Mesenchymal stem cell (in vitro differentiated cells and primary cell): ENCODE measurements around the gene EXOC4.

ENCODE experiments used
- DNase-seq: peaks from one replicate; pipeline ENCODE4 v3.0.0-alpha.2; 2013
- H2AFZ ChIP-seq: one replicate; pipeline ENCODE4 v1.6.1; 2013; ENCODE audit warnings: low read depth, mild to moderate bottlenecking, control low read depth, inconsistent platforms, low read length, moderate library complexity
- H2AK5ac ChIP-seq: 2 replicates; pipeline ENCODE4 v1.6.1; 2013; ENCODE audit warnings: low read length, moderate library complexity, mild to moderate bottlenecking, inconsistent platforms; ENCODE audit not compliant: severe bottlenecking
- H2BK120ac ChIP-seq: one replicate; pipeline ENCODE4 v1.6.1; 2013; ENCODE audit warnings: low read depth, mild to moderate bottlenecking, inconsistent platforms, low read length, moderate library complexity
- H2BK12ac ChIP-seq, 2 experiments: one replicate each; pipeline ENCODE4 v1.6.1; 2013; ENCODE audit warnings: inconsistent platforms in 2 of 2, low read length in 2 of 2, mild to moderate bottlenecking in 2 of 2, moderate library complexity in 2 of 2, control low read depth in 1 of 2
- H2BK15ac ChIP-seq: one replicate; pipeline ENCODE4 v1.6.1; 2013; ENCODE audit warnings: mild to moderate bottlenecking, low read depth, inconsistent platforms; ENCODE audit not compliant: poor library complexity, severe bottlenecking
- H2BK5ac ChIP-seq: 2 replicates; pipeline ENCODE4 v1.6.1; 2013; ENCODE audit warnings: low read depth, mild to moderate bottlenecking, low read length, control low read depth, inconsistent platforms; ENCODE audit not compliant: poor library complexity, severe bottlenecking
- H3K14ac ChIP-seq, 2 experiments: one replicate each; pipeline ENCODE4 v1.6.1; 2013; ENCODE audit warnings: inconsistent platforms in 2 of 2, low read length in 2 of 2, control low read depth in 1 of 2, mild to moderate bottlenecking in 1 of 2, moderate library complexity in 1 of 2
- H3K18ac ChIP-seq, 2 experiments: one replicate each; pipeline ENCODE4 v1.6.1; 2013; ENCODE audit warnings: inconsistent platforms in 2 of 2, low read length in 2 of 2, control low read depth in 1 of 2, low read depth in 1 of 2, mild to moderate bottlenecking in 1 of 2
- H3K23ac ChIP-seq, 2 experiments: one replicate each; pipeline ENCODE4 v1.6.1; 2013; ENCODE audit warnings: inconsistent platforms in 2 of 2, low read length in 2 of 2, mild to moderate bottlenecking in 2 of 2, moderate library complexity in 2 of 2, control low read depth in 1 of 2
- H3K27ac ChIP-seq: 2 replicates; pipeline ENCODE4 v1.5.1; 2013; ENCODE audit warnings: mild to moderate bottlenecking, moderate library complexity, low read length, control low read depth, inconsistent platforms; ENCODE audit not compliant: poor library complexity, severe bottlenecking
- H3K27me3 ChIP-seq, 2 experiments: 2 replicates each; pipeline versions ENCODE4 v1.6.1 to v1.7.0; 2013; ENCODE audit warnings: low read length in 2 of 2, mild to moderate bottlenecking in 2 of 2, moderate library complexity in 2 of 2, control low read depth in 1 of 2, inconsistent platforms in 1 of 2; ENCODE audit not compliant: control insufficient read depth in 1 of 2, insufficient read depth in 1 of 2
- H3K36me3 ChIP-seq, 2 experiments: 2 replicates each; pipeline versions ENCODE4 v1.6.1 to v1.7.0; 2013; ENCODE audit warnings: low read length in 2 of 2, control low read depth in 1 of 2, inconsistent platforms in 1 of 2, low read depth in 1 of 2, mild to moderate bottlenecking in 1 of 2; ENCODE audit not compliant: insufficient read depth in 2 of 2, control insufficient read depth in 1 of 2
- H3K4ac ChIP-seq, 2 experiments: one replicate each; pipeline ENCODE4 v1.6.1; 2013; ENCODE audit warnings: inconsistent platforms in 2 of 2, low read length in 2 of 2, mild to moderate bottlenecking in 2 of 2, moderate library complexity in 2 of 2, control low read depth in 1 of 2, low read depth in 1 of 2
- H3K4me1 ChIP-seq: 2 replicates; pipeline ENCODE4 v1.6.1; 2013; ENCODE audit warnings: low read depth, low read length, control low read depth; ENCODE audit not compliant: control insufficient read depth, insufficient read depth
- H3K4me2 ChIP-seq: 2 replicates; pipeline ENCODE4 v1.6.1; 2013; ENCODE audit warnings: low read length, mild to moderate bottlenecking, inconsistent platforms; ENCODE audit not compliant: poor library complexity, severe bottlenecking
- H3K4me3 ChIP-seq, 2 experiments: 2 replicates each; pipeline versions ENCODE4 v1.5.1 to v1.7.0; 2013; ENCODE audit warnings: low read length in 2 of 2, mild to moderate bottlenecking in 2 of 2, control low read depth in 1 of 2, low read depth in 1 of 2; ENCODE audit not compliant: insufficient read depth in 1 of 2
- H3K79me1 ChIP-seq: replicated peaks from 2 replicates; pipeline ENCODE4 v1.6.1; 2013; ENCODE audit warnings: mild to moderate bottlenecking, control low read depth, low read length, inconsistent platforms; ENCODE audit not compliant: poor library complexity, severe bottlenecking
- H3K9ac ChIP-seq: 2 replicates; pipeline ENCODE4 v1.7.0; 2013; ENCODE audit warnings: mild to moderate bottlenecking, low read length, moderate library complexity
- H3K9me3 ChIP-seq: 2 replicates; pipeline ENCODE4 v1.7.0; 2013; ENCODE audit warnings: mild to moderate bottlenecking, low read length; ENCODE audit not compliant: control insufficient read depth
- H4K8ac ChIP-seq: one replicate; pipeline ENCODE4 v1.6.1; 2013; ENCODE audit warnings: inconsistent platforms, mild to moderate bottlenecking, low read length, moderate library complexity
- H4K91ac ChIP-seq: one replicate; pipeline ENCODE4 v1.6.1; 2013; ENCODE audit warnings: mild to moderate bottlenecking, low read length, inconsistent platforms
- WGBS: methylation state at CpG from one replicate; pipeline ENCODE4 v1.1.7; 2013; ENCODE audit warnings: mixed read lengths; 5-methylcytosine and 5-hydroxymethylcytosine counted together

The EXOC4 gene

DNA sequence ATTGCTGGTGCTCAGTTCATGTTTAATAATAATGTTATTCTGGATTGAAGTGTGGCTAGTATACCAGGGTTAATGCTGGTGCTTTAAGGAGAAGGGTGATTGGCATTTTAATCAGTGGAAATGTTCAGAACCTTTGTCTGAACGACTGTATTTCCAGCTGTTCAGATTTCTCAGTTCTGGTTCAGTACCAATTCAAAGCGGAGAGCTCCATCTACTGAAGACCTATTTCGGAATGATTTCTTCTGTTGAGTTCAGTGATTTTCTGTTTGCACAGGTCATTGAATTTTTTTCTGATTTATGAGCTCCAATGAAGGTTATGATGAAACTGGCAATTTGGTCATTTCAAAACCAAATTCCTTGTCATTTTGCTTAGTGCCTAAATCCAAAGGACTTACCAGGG lies 160.1 kb downstream of the EXOC4 start:
- no peaks in the 10 kb centered on the region for H3K36me3 ChIP-seq

GRCh38 chr7:133419041-133419440 lies 166.2 kb downstream of the EXOC4 start:
- no peaks in the 10 kb centered on the region for H3K4me1 ChIP-seq
- H3K79me1 ChIP-seq, result peaks cover 22% of the 10 kb centered on the region
- no peak overlapping the region for H3K27ac ChIP-seq
- H3K9me3 ChIP-seq, result no peaks in the 10 kb centered on the region
- no peak overlapping the region for H3K4ac ChIP-seq
- H4K91ac ChIP-seq, result no peak overlapping the region
- no peak overlapping the region for H3K4me2 ChIP-seq
- H2AFZ ChIP-seq, result no peak overlapping the region
- no peak overlapping the region for H4K8ac ChIP-seq
- H3K23ac ChIP-seq, result no peak overlapping the region
- H3K9ac ChIP-seq, result no peak overlapping the region
- peaks cover 0 to under 1% of the 10 kb centered on the region in 2 experiments for H3K36me3 ChIP-seq
- H3K4me3 ChIP-seq, result no peak overlapping the region
- no peak for DNase-seq
- H2BK5ac ChIP-seq, result no peak overlapping the region
- no peak overlapping the region for H3K18ac ChIP-seq
- no peak overlapping the region for H3K14ac ChIP-seq
- H2AK5ac ChIP-seq, result no peak overlapping the region
- H2BK15ac ChIP-seq, result no peak overlapping the region
- no peak overlapping the region for H2BK12ac ChIP-seq
- H3K27me3 ChIP-seq, result no peaks in the 10 kb centered on the region
- H2BK120ac ChIP-seq, result no peak overlapping the region
- WGBS, result 100% methylated on average over 1 of the region's 1 CpG

More for the DNA sequence above, 160.1 kb downstream of the EXOC4 start:
- no peaks in the 10 kb centered on the region for H3K27me3 ChIP-seq
- no peak overlapping the region for H2BK12ac ChIP-seq
- no peak overlapping the region for H2BK120ac ChIP-seq
- no peak overlapping the region for H3K9ac ChIP-seq
- no peak overlapping the region for H2BK15ac ChIP-seq
- H3K4ac ChIP-seq, result no peak overlapping the region
- H2BK5ac ChIP-seq, result no peak overlapping the region
- H3K9me3 ChIP-seq, result no peaks in the 10 kb centered on the region
- no peak overlapping the region for H3K23ac ChIP-seq
- DNase-seq, result no peak
- no peak overlapping the region for H2AK5ac ChIP-seq
- no peak overlapping the region for H2AFZ ChIP-seq
- H3K79me1 ChIP-seq, result peaks cover 24% of the 10 kb centered on the region
- H4K91ac ChIP-seq, result no peak overlapping the region
- no peak overlapping the region for H3K18ac ChIP-seq
- over 99% methylated on average over 3 of the region's 3 CpGs for WGBS
- no peaks in the 10 kb centered on the region for H3K4me1 ChIP-seq
- no peak overlapping the region for H3K14ac ChIP-seq
- H3K4me2 ChIP-seq, result no peak overlapping the region
- H3K4me3 ChIP-seq, result no peak overlapping the region
- H4K8ac ChIP-seq, result no peak overlapping the region
- H3K27ac ChIP-seq, result no peak overlapping the region

DNA sequence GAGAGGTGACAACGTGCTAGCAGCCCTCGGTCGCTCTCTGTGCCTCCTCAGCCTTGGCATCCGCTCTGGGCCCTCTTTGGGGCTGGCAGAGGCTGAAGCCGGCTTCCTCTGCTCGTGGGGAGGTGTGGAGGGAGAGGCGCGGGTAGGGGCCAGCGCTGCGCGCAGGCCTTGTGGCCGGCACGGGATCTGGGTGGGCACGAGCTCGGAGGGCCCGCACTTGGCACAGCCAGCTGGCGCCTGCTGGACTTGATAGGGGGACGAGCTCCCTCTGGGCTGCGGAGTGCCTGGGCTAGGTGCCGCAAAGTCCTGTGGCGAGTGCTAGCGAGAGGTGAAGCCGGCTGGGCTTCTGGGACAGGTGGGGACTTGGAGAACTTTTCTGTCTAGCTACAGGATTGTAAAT lies 170.7 kb downstream of the EXOC4 start:
- H3K4me2 ChIP-seq, result no peak overlapping the region
- H3K27ac ChIP-seq, result no peak overlapping the region
- no peak overlapping the region for H3K9ac ChIP-seq
- no peaks in the 10 kb centered on the region for H3K27me3 ChIP-seq
- no peak overlapping the region for H2AFZ ChIP-seq
- no peaks in the 10 kb centered on the region for H3K9me3 ChIP-seq
- H2AK5ac ChIP-seq, result no peak overlapping the region
- H3K79me1 ChIP-seq, result peaks cover 24% of the 10 kb centered on the region
- no peak overlapping the region for H2BK15ac ChIP-seq
- no peak overlapping the region for H3K14ac ChIP-seq
- H3K18ac ChIP-seq, result no peak overlapping the region
- H4K91ac ChIP-seq, result no peak overlapping the region
- no peak overlapping the region for H2BK120ac ChIP-seq
- DNase-seq, result no peak
- H2BK5ac ChIP-seq, result no peak overlapping the region
- H3K4ac ChIP-seq, result no peak overlapping the region
- 95% methylated on average over 23 of the region's 23 CpGs for WGBS
- no peak overlapping the region for H3K23ac ChIP-seq
- no peak overlapping the region for H2BK12ac ChIP-seq
- no peak overlapping the region for H4K8ac ChIP-seq
- no peaks in the 10 kb centered on the region for H3K4me1 ChIP-seq
- H3K4me3 ChIP-seq, result no peak overlapping the region
- H3K36me3 ChIP-seq, result peaks cover 0 to 2% of the 10 kb centered on the region in 2 experiments

- Histone ChIP-seq H3K4me3 (no peak overlapping the region), H3K4me2 (no peak overlapping the region), H3K23ac (no peak overlapping the region), H3K4me1 (no peaks in the 10 kb centered on the region), H3K9ac (no peak overlapping the region), H4K8ac (no peak overlapping the region), H2BK15ac (no peak overlapping the region), H3K18ac (no peak overlapping the region), H2BK120ac (no peak overlapping the region), H2BK12ac (no peak overlapping the region), H3K27ac (no peak overlapping the region), H3K14ac (no peak overlapping the region), H3K36me3 (peaks cover 0 to 7% of the 10 kb centered on the region in 2 experiments), H2BK5ac (no peak overlapping the region), H3K4ac (no peak overlapping the region), H3K9me3 (no peaks in the 10 kb centered on the region), H2AK5ac (no peak overlapping the region), H3K27me3 (no peaks in the 10 kb centered on the region), H3K79me1 (peaks cover 26% of the 10 kb centered on the region), H2AFZ (no peak overlapping the region), H4K91ac (no peak overlapping the region)
- WGBS, result 85% methylated on average over 2 of the region's 2 CpGs
- DNase-seq, result no peak
Measured at GRCh38 chr7:133428326-133428725, 175.4 kb downstream of the EXOC4 start.
